Common myeloid progenitor, CD34-positive (primary cell): ENCODE data around the gene PSPC1.
"Not testable (repeated sequence)": the region's sequence is repeated elsewhere in the genome, so short reads cannot be mapped to it uniquely, and the experiment has no call there.

Experiments
- CTCF ChIA-PET: fragments of 350-600 bp; sonication (Branson Sonifier 250); formaldehyde crosslinking; loops from one replicate; lab custom pipeline; 2021; ENCODE audit warnings: antibody characterized with exemption; lab: Charles Lee
- POLR2A ChIA-PET: fragments of 350-600 bp; sonication (Branson Sonifier 250); formaldehyde crosslinking; loops from one replicate; lab custom pipeline; 2021; ENCODE audit warnings: antibody characterized with exemption; lab: Charles Lee
- DNase-seq, 3 donors: peaks; one replicate each; pipeline versions ENCODE4 v3.0.0 to v3.0.0-alpha.2; 2013
- H3K27ac ChIP-seq, 2 experiments: 1 replicate in 1 of 2; 2 replicates in 1 of 2; pipeline ENCODE4 v1.7.0; 2013; ENCODE audit warnings: inconsistent platforms in 2 of 2, low read length in 2 of 2, mild to moderate bottlenecking in 2 of 2, low read depth in 1 of 2, moderate library complexity in 1 of 2; ENCODE audit not compliant: severe bottlenecking in 2 of 2, insufficient read depth in 1 of 2, poor library complexity in 1 of 2
- H3K27me3 ChIP-seq, 5 experiments: replicated peaks in 2 of 5; 1 replicate in 3 of 5; 2 replicates in 2 of 5; pipeline versions ENCODE4 v1.6.1 to v1.7.0; 2013; ENCODE audit warnings: low read length in 4 of 5, mild to moderate bottlenecking in 2 of 5, moderate library complexity in 2 of 5, inconsistent platforms in 1 of 5; ENCODE audit not compliant: insufficient read depth in 5 of 5, control insufficient read depth in 4 of 5
- H3K36me3 ChIP-seq, 4 experiments: 1 replicate in 2 of 4; 2 replicates in 2 of 4; pipeline versions ENCODE4 v1.6.1 to v1.7.0; 2013; ENCODE audit warnings: low read length in 3 of 4, control low read depth in 1 of 4, mild to moderate bottlenecking in 1 of 4; ENCODE audit not compliant: control insufficient read depth in 4 of 4, insufficient read depth in 4 of 4
- H3K4me1 ChIP-seq, 4 experiments: 1 replicate in 3 of 4; 2 replicates in 1 of 4; pipeline versions ENCODE4 v1.6.1 to v1.7.1; 2013; ENCODE audit warnings: low read length in 3 of 4, mild to moderate bottlenecking in 3 of 4, control low read depth in 1 of 4, inconsistent platforms in 1 of 4, moderate library complexity in 1 of 4; ENCODE audit not compliant: control insufficient read depth in 4 of 4, insufficient read depth in 4 of 4; ENCODE audit errors: control extremely low read depth in 1 of 4
- H3K4me3 ChIP-seq, 7 experiments: 1 replicate in 4 of 7; 2 replicates in 3 of 7; pipeline versions ENCODE4 v1.5.1 to v1.7.0; 2013; ENCODE audit warnings: mild to moderate bottlenecking in 7 of 7, low read length in 6 of 7, moderate library complexity in 6 of 7, inconsistent platforms in 2 of 7, low read depth in 2 of 7, control low read depth in 1 of 7; ENCODE audit not compliant: insufficient read depth in 4 of 7, control insufficient read depth in 1 of 7; ENCODE audit errors: extremely low read depth in 1 of 7
- H3K9me3 ChIP-seq, 5 experiments: 1 replicate in 4 of 5; 2 replicates in 1 of 5; pipeline versions ENCODE4 v1.6.1 to v1.7.1; 2013; ENCODE audit warnings: low read length in 4 of 5, mild to moderate bottlenecking in 2 of 5, inconsistent platforms in 1 of 5, low read depth in 1 of 5, moderate library complexity in 1 of 5; ENCODE audit not compliant: control insufficient read depth in 4 of 5, insufficient read depth in 2 of 5; ENCODE audit errors: control extremely low read depth in 1 of 5
- WGBS: methylation state at CpG from one replicate; pipeline ENCODE4 v1.1.5; 2013; ENCODE audit not compliant: insufficient coverage; 5-methylcytosine and 5-hydroxymethylcytosine counted together

Gene PSPC1

DNA sequence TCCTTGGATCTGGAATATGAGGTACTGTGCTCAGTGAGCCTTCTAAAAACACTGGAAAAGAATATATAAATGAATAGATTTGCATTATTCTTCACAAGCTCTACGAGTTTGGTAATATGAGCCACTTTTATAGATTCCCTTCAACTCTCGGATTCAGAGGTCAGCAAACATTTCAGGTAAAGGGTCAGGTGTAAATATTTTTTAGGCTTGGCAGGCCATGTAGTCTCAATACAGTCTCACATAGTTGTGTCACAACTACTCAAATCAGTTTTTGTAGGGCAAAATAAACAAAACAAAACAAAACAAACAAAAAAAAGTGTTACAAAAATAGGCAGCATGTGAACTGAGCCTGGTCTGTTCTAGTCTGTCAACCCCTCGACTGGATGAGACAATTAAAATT is 57.4 kb downstream of the PSPC1 start:
- 86% methylated on average over 1 of the region's 3 CpGs for WGBS
- no peak for DNase-seq
- H3K36me3 ChIP-seq, result peaks cover 15 to 41% (median 28%) of the 10 kb centered on the region in 4 experiments
- no peaks in the 10 kb centered on the region for H3K9me3 ChIP-seq
- CTCF ChIA-PET, result no interaction called here
- H3K27me3 ChIP-seq, result no peaks in the 10 kb centered on the region
- no peaks in the 10 kb centered on the region for H3K4me1 ChIP-seq
- POLR2A ChIA-PET, result no interaction called here
- no peak overlapping the region for H3K4me3 ChIP-seq
- H3K27ac ChIP-seq, result no peak overlapping the region

- Histone ChIP-seq H3K27me3 (no peaks in the 10 kb centered on the region), H3K4me3 (no peak overlapping the region), H3K4me1 (no peaks in the 10 kb centered on the region), H3K9me3 (no peaks in the 10 kb centered on the region), H3K27ac (no peak overlapping the region), H3K36me3 (peaks cover 2 to 16% (median 9%) of the 10 kb centered on the region in 4 experiments)
- no peak for DNase-seq
- ChIA-PET CTCF (interaction anchor here (0.9 to 1.6 kb wide), 2 partner anchors 21 to 37 kb away, joined by 3 to 6 read pairs; no protein-coding TSS in a partner anchor), POLR2A (no interaction called here)
- 100% methylated on average over 1 of the region's 2 CpGs for WGBS
Observed at GRCh38 chr13:19720039-19720438, 62.7 kb downstream of the PSPC1 start.

- H3K27ac ChIP-seq, result no peak overlapping the region
- 52% methylated on average over 3 of the region's 10 CpGs for WGBS
- no peak overlapping the region for H3K4me3 ChIP-seq
- no peaks in the 10 kb centered on the region for H3K9me3 ChIP-seq
- peak; percentile 3 to 61 (median 48) for DNase-seq
- no peaks in the 10 kb centered on the region for H3K27me3 ChIP-seq
- H3K36me3 ChIP-seq, result peaks cover 5 to 16% (median 9%) of the 10 kb centered on the region in 4 experiments
- no peaks in the 10 kb centered on the region for H3K4me1 ChIP-seq
- POLR2A ChIA-PET, result no interaction called here
- CTCF ChIA-PET, result interaction anchor here (1.9 kb wide), 1 partner anchor 8 kb away, joined by 8 read pairs; no protein-coding TSS in a partner anchor
Observed at GRCh38 chr13:19713186-19713965, 69.4 kb downstream of the PSPC1 start.

- H3K27me3 ChIP-seq, H3K4me1 ChIP-seq, H3K36me3 ChIP-seq, H3K27ac ChIP-seq, H3K9me3 ChIP-seq, CTCF ChIA-PET, DNase-seq, POLR2A ChIA-PET, H3K4me3 ChIP-seq: not testable (repeated sequence)
Observed at GRCh38 chr13:19709782-19710181, 73.0 kb downstream of the PSPC1 start.

DNA sequence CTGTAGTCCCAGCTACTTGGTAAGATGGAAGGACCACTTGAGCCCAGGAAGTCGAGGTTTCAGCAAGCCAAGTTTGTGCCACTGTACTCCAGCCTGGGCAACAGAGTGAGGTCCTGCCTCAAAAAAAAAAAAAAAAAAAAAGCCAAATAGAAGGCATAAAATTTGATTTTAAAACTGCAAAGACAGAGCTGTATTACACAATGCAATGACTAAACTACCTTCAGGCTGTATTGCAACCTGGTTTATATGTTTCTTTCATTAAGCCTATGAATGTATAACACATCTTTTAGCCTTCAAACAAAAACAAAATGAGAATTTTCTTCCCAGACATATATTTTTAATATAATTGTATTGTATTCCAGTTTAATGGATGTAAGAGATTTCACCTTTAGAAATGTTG is 73.7 kb downstream of the PSPC1 start:
- DNase-seq, CTCF ChIA-PET, H3K4me1 ChIP-seq, H3K36me3 ChIP-seq, H3K4me3 ChIP-seq, H3K9me3 ChIP-seq, POLR2A ChIA-PET, H3K27ac ChIP-seq, H3K27me3 ChIP-seq: not testable (repeated sequence)
- 100% methylated on average over 1 of the region's 1 CpG for WGBS

- H3K27ac ChIP-seq, DNase-seq, H3K4me3 ChIP-seq, H3K9me3 ChIP-seq, H3K36me3 ChIP-seq, H3K4me1 ChIP-seq, CTCF ChIA-PET, H3K27me3 ChIP-seq, POLR2A ChIA-PET: not testable (repeated sequence)
- 84% methylated on average over 3 of the region's 6 CpGs for WGBS
Observed at GRCh38 chr13:19704256-19704655, 78.5 kb downstream of the PSPC1 start.

GRCh38 chr13:19701619-19702018 is 81.1 kb downstream of the PSPC1 start:
- H3K4me1 ChIP-seq, H3K36me3 ChIP-seq, H3K9me3 ChIP-seq, H3K27ac ChIP-seq, DNase-seq, H3K27me3 ChIP-seq, POLR2A ChIA-PET, CTCF ChIA-PET, H3K4me3 ChIP-seq: not testable (repeated sequence)
